Measurements from ENCODE around the gene TTC33. TPM values are rescaled to one million over a fixed set of nuclear protein-coding genes. Genes with fewer than 3 reads are reported as not detected.
A peak's percentile ranks its signal among the peaks of the same experiment; 100 is the strongest.

The TTC33 gene, protein sequence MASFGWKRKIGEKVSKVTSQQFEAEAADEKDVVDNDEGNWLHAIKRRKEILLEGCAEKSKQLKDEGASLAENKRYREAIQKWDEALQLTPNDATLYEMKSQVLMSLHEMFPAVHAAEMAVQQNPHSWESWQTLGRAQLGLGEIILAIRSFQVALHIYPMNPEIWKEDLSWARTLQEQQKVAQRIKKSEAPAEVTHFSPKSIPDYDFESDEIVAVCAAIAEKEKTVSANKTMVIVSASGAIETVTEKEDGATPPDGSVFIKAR
- 2.2 and 3.3 TPM in 2 replicates for polyA plus RNA-seq (2012; rRNA removed)
- 4.3 and 4.9 TPM in 2 replicates for polyA plus RNA-seq (2012; cell fraction: cytosol; rRNA removed)
- 1.9 and 4.5 TPM in 2 replicates for polyA plus RNA-seq (2012; cell fraction: nucleus; rRNA removed)

DNA sequence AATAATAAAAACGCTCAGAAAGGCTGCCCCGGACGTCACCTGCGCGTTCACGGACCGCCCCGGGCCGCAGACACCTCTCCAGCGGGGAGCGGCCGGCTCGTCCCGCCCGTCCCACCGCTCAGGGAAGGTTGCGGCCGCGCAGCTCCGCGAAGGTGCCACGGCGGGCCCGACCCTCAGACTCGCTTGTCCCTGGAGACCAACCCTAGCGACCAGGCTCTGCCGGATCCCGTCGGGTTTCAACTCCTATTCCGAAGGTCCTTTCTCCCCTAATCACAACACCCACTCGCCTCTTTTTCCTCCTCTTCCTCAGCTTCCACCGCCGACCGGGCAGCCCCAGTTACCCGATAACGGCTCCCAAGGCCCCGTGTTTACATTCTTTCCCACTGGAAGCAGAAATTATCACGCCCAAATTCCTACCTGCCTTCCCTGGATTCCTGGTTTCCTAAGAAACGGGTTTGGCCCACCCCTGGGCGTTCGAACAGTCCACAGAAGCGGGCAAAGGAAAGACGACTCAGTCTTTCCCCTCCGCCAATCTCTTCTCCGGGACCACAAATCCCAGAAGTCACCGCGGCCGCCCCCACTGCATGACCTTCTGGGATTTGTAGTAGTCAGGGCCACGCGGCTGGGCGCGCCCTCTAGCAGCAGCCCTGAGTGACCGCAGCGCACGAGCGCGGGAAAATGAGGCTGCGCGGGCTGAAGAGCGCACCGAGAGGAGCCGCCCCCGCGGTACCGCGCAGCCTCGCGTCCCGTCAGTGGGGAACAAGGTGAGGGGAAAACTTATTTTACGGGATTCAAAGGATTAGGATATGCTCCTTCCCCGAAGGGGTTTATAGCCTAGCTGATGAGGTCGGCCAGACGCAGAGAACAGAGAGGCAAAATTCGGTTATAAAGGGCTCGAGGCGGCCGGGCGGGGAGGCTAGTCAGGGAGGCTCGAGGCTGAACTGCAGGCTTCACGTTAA lies at the start of gene TTC33:
TTC33 (minus strand) TSS at position 555 of the 959 bp plus-strand sequence. CDS start 8,943 bp downstream, outside the sequence.
- peaks cover 9 to 13% of the 10 kb centered on the region in 2 experiments for H3K36me3 ChIP-seq (replicated peaks in 1 of 2; ENCODE audit: control insufficient read depth in 1 of 2, insufficient read depth in 2 of 2, low read length in 1 of 2)
- WGBS (ENCODE audit: low lambda C conversion rate) = 7% methylated on average over 56 of the region's 80 CpGs
- H2AFZ ChIP-seq (ENCODE audit: low read depth) = peak within 1 kb of the TSS; percentile 81
- H3K9me3 ChIP-seq = no peaks in the 10 kb centered on the region
- H3K4me1 ChIP-seq (ENCODE audit: control insufficient read depth in 1 of 2, insufficient read depth in 2 of 2, low read depth in 1 of 2, low read length in 1 of 2) = peaks cover 0 to 6% of the 10 kb centered on the region in 2 experiments; a peak in 2 of 4 replicates
- peaks cover 23% of the 10 kb centered on the region for H3F3A ChIP-seq (replicated peaks; ENCODE audit: insufficient read depth)
- H3K4me3 ChIP-seq (ENCODE audit: low read depth in 2 of 2, low read length in 1 of 2) = peak within 1 kb of the TSS; percentile 97
- H3K9me2 ChIP-seq = no peaks in the 10 kb centered on the region
- no peaks in the 10 kb centered on the region for H4K20me1 ChIP-seq (ENCODE audit: insufficient read depth)
- ChIA-PET POLR2A (no interaction called here), CTCF (interaction anchor here (0.7 to 1.9 kb wide), 12 partner anchors 9 to 76 kb away, joined by 3 to 8 read pairs (median 4); partner anchors contain the start of gene PRKAA1)
- peaks cover 37% of the 10 kb centered on the region for H3K79me2 ChIP-seq (ENCODE audit: insufficient read depth)
- H3K27me3 ChIP-seq (ENCODE audit: insufficient read depth) = no peaks in the 10 kb centered on the region
- peak within 1 kb of the TSS; percentile 90 for H3K9ac ChIP-seq
- H3K4me2 ChIP-seq = peak within 1 kb of the TSS; percentile 84
- DNase-seq = peak; percentile 96
- peak within 1 kb of the TSS; percentile 82 to 90 for H3K27ac ChIP-seq (ENCODE audit: low read depth in 2 of 2, low read length in 1 of 2)
- TF ChIP-seq TAF1 (IDR thresholded peaks at IDR 0.05; ENCODE audit: borderline replicate concordance, low read depth, low read length) (0 out of 2 replicates have a peak, but pooled peaks have one; percentile 4), SIN3A (IDR thresholded peaks at IDR 0.05; ENCODE audit: borderline replicate concordance, low read depth, low read length) (peak; percentile 89; the same call in 1 of the 2 replicates), EZH2phosphoT487 (IDR thresholded peaks at IDR 0.05; ENCODE audit: borderline replicate concordance, low read depth) (no peak), USF2 (IDR thresholded peaks at IDR 0.05; ENCODE audit: borderline replicate concordance, low read depth, low read length) (no peak), TEAD4 (IDR thresholded peaks at IDR 0.05; ENCODE audit: borderline replicate concordance, insufficient read depth) (no peak), JUND (IDR thresholded peaks at IDR 0.05) (no peak), EP300 (IDR thresholded peaks at IDR 0.05; ENCODE audit: borderline replicate concordance in 1 of 2, low read depth in 1 of 2, low read length in 1 of 2) (0 out of 4 replicates have a peak, but pooled peaks of 1 of the 2 experiments have one; percentile 7), GABPA (IDR thresholded peaks at IDR 0.05; ENCODE audit: low read depth) (peak; percentile 64), CHD2 (IDR thresholded peaks at IDR 0.05; ENCODE audit: low read length, partially characterized antibody) (peak; percentile 91), FOXM1 (IDR thresholded peaks at IDR 0.05; ENCODE audit: low read depth) (no peak), MXI1 (IDR thresholded peaks at IDR 0.05; ENCODE audit: low read depth, low read length) (peak; percentile 84), MEF2A (IDR thresholded peaks at IDR 0.05; ENCODE audit: borderline replicate concordance, low read depth) (no peak), GATA2 (CRISPR knock-in tag; IDR thresholded peaks at IDR 0.05) (0 out of 2 replicates have a peak, but pooled peaks have one; percentile 26), RCOR1 (IDR thresholded peaks at IDR 0.05; ENCODE audit: low read length) (peak; percentile 37; the same call in 1 of the 2 replicates), FOXJ3 (CRISPR knock-in tag; IDR thresholded peaks at IDR 0.05) (0 out of 2 replicates have a peak, but pooled peaks have one; percentile 16), ZBTB33 (IDR thresholded peaks at IDR 0.05; ENCODE audit: borderline replicate concordance, low read depth) (0 out of 2 replicates have a peak, but pooled peaks have one; percentile 57), YY1 (IDR thresholded peaks at IDR 0.05; ENCODE audit: low read depth) (peak; percentile 52; the same call in 1 of the 2 replicates), RAD21 (IDR thresholded peaks at IDR 0.05; ENCODE audit: low read length) (no peak), TCF12 (IDR thresholded peaks at IDR 0.05) (peak; percentile 33; the same call in 1 of the 2 replicates), RFX5 (IDR thresholded peaks at IDR 0.05; ENCODE audit: low read length) (no peak)
- TF ChIP-seq, protein P1, sequence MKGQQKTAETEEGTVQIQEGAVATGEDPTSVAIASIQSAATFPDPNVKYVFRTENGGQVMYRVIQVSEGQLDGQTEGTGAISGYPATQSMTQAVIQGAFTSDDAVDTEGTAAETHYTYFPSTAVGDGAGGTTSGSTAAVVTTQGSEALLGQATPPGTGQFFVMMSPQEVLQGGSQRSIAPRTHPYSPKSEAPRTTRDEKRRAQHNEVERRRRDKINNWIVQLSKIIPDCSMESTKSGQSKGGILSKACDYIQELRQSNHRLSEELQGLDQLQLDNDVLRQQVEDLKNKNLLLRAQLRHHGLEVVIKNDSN (IDR thresholded peaks at IDR 0.05; ENCODE audit: borderline replicate concordance, low read depth) = peak; percentile 43; the same call in 1 of the 2 replicates
- TF ChIP-seq, protein P2, sequence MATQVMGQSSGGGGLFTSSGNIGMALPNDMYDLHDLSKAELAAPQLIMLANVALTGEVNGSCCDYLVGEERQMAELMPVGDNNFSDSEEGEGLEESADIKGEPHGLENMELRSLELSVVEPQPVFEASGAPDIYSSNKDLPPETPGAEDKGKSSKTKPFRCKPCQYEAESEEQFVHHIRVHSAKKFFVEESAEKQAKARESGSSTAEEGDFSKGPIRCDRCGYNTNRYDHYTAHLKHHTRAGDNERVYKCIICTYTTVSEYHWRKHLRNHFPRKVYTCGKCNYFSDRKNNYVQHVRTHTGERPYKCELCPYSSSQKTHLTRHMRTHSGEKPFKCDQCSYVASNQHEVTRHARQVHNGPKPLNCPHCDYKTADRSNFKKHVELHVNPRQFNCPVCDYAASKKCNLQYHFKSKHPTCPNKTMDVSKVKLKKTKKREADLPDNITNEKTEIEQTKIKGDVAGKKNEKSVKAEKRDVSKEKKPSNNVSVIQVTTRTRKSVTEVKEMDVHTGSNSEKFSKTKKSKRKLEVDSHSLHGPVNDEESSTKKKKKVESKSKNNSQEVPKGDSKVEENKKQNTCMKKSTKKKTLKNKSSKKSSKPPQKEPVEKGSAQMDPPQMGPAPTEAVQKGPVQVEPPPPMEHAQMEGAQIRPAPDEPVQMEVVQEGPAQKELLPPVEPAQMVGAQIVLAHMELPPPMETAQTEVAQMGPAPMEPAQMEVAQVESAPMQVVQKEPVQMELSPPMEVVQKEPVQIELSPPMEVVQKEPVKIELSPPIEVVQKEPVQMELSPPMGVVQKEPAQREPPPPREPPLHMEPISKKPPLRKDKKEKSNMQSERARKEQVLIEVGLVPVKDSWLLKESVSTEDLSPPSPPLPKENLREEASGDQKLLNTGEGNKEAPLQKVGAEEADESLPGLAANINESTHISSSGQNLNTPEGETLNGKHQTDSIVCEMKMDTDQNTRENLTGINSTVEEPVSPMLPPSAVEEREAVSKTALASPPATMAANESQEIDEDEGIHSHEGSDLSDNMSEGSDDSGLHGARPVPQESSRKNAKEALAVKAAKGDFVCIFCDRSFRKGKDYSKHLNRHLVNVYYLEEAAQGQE (IDR thresholded peaks at IDR 0.05; ENCODE audit: low read depth, low read length) = 0 out of 2 replicates have a peak, but pooled peaks have one; percentile 35

Measured in SK-N-SH (cell line).